DMS79 treated with DMSO at 0.1 percent for 48 hours (cell line): ENCODE results near the gene CAPS.
"Not testable (repeated sequence)": the region's sequence is repeated elsewhere in the genome, so short reads cannot be mapped to it uniquely, and the experiment has no call there.

Experiments used
- DNase-seq: peaks from one replicate; lab custom pipeline; 2025; lab: John Stamatoyannopoulos, UW

CAPS gene

DNA sequence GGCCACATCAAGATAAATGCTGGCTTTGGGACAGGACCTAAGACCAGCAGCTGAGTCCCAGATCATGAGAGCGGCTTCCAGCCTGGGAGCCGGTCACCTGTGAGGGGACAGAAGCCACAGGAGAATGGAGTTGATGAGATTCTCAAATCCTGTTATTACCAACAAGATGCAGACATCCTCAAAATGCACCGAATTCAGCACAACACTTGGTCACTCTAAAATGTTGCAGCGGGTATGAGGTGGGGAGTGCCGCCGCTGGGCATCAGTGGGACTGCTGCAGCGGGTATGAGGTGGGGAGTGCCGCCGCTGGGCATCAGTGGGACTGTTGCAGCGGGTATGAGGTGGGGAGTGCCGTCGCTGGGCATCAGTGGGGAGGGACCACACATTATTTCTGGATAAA is 42.7 kb downstream of the CAPS start:
- no peak for DNase-seq

DNA sequence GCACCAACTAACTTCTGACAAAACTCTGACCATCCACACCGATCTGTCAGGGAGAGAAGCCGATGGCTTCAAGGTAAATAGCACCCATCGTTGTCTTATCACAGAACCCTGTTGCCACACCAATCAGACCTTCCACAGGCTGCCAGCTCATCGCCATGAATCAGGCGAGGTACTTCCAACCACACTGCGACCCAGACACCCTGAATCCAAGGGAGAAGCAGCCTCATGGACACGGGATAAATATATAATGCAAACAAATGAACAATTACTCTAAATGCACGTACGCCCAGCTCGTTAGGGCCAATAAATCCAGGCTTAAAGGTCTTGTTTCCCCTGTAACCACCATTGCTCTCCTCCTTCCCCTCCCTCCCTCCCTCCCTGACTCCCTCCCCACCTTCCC is 43.1 kb downstream of the CAPS start:
- DNase-seq, result no peak

DNA sequence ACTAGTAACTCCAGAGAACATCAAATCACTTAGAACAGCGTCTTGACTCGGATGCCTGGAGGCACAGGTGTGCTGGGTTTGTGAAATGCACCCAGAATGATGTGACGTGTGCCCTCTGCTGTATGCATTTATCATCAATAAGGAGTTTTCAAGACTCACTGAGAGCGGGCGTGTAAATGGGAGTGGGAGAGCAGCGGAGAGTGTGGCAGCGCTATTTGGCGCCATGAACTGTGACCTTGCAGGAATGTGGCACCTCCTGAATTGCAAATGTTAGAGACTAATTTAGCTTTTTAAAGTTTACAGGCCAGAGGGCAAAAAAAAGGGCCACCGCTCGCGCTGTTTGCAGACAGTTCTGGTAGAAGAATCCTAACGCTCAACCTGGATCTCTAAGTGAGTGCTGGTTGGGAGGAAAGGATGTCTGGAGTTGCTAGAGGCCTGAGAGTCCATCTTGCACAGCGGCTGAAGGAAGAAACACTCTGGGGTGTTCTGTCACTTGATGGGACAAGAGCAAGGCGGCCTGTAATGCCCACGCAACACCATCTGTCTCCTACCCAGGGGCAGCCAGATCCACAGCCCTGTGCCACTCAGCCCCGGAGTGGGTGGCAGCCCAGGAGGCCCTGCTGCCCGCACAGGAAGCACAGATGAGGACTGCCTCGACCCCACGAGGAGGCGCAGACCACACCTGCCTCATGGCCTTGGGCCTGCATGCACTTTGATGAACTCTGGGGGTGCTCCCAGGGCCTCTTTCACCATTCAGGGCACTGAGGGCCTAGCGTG is 44.2 kb downstream of the CAPS start:
- no peak for DNase-seq

DNA sequence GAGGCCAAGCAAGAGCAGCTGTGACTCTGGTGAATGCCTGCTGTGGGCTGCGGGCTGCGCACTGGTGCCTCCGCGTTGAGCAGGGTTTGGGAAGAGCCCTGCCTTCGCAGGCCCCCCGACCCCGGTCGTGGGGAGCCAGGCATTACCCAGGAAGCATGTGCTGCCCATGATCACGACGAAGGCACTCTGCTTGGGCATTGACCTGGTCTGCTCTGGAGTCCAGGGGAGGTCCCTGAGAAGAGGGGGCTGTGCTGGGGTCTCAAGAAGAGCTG is 44.7 kb downstream of the CAPS start:
- DNase-seq, result no peak

DNA sequence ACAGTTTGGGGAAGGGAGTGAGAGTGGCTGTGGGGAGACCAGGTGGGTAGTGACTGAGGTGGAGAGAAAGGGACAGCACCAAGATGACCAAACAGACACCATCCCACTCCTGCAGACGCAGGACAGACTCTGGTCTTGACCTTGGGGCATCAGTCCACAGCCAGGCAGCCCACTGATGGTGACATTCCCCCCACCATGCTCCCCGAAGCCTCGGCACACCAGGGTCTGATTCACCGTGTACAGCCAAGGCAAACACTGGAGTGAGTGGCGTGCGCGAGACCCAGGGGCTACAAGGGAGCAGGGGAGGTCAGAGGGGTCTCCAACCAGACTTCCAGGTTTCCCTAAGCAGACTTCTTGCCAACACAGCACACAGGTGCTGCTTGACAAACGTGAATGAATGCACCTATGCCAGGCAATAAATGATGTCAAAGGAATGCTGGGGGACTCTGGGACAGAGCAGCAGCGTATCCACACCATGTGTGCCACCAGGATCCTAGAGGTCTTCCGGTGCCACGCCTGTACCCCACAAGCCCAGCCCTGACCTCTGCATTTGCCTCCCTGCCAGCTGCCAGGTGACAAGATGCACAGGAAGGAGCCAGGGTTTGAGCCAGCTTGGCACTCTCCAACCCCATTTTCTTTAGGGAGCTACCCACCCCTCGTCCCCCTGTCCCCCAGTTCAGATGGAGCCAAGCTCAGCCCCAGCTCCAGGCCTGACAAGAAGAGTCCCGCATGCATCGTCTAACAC is 45.4 kb downstream of the CAPS start:
- DNase-seq, result no peak

DNA sequence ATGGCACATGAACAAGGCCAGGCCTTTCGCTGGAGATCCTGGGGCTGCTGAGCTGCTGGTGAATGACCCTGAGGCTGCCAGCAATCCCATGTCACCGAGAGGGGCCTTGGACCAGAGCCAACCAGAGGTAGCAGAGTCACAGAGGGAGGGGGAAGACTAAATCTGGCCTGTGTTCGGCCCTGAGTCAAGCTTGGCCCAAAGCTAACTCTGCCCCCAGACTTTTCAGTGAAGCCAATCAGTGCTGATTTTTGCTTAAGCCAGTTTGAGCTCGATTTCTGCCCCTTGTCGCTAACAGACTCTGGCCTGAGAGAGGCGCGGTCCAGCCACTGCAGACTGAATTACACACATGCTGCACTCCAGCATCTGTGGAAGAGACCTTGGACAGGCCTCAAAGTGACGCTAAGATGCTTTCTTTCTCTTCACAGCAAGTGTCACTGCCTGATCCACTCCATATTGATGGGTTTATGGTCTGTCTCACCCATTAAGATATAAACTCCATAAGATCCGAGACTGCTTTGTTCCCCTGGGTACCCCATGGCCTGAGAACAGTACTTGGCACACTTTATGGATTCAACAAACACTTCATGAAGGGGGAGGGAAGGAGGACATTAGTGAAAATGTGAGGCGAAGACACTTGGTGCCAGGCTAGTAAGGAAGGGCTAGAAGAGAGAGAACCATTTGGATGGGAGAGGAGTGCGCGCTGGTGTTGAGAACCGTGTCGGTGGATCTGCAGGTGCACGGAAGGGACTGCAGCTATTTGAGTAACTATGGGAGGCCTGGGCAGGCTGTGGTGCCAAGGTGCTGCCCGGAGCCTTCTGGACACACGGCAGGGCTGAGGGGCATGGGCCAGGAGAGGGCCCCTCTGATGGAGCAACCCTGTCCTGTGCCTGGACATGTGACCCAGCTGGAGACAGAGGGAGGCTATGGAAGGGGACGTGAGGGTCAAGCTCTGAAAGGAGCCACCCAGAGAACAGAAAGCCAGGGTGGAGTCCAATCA is 46.2 kb downstream of the CAPS start:
- DNase-seq, result peak; percentile 90

DNA sequence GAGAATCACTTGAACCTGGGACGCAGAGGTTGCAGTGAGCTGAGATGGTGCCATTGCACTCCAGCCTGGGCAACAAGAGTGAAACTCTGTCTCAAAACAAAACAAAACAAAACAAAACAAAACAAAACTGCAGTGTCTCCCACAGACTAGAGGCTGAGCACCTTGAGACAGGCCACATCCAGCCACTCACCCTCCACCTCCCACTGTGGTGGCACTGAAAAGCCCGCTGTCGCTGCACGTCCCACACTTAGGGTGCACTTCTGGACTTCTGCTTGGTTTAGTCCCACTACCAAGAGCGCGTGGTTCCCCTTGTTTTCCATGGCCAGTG is 47.6 kb downstream of the CAPS start:
- DNase-seq, result not testable (repeated sequence)

DNA sequence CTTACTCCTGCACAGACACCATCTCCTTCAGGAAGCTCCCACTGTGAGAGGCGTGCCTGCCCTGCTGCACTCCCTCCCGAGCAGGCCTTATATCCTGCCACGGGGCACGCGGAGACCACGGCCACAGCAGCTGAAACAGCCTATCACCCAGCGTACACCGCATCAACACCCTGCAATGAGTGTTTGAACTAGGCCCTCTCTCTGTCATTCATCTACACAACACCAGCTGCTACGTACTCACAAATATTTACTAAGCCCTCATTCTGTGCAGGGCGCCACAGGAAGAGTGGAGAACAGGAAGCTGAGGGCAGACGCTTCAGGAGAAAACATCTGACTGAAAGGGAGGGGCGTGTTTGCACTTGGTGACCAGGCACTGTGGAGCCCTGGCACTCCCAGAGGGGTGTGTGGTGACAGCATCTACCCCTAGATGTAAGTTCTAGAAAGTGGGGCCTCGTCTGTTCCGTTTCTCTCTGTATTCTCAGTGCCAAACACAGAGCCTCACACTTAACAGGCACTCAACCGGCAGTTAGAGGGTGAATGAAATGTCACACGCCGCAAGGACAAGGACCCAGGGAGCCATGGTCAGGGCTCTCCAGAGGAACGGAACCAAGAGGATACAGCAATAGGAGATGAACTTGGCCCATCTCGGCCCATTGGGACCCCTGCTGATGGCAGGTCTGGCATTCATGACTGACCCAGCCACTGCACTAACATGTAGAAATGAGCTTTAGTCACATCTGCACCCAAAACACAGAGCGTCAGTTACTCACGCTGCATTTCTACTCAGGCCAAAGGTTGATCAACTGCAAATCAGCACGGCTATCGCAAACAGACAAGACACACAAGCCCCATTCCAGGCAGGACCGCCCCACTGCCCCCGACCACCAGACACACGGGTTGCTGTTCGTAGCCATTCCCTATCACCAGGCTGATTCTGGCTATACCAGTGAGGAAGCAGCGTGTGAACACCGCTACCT is 48.2 kb downstream of the CAPS start:
- DNase-seq, result peak; percentile 86

DNA sequence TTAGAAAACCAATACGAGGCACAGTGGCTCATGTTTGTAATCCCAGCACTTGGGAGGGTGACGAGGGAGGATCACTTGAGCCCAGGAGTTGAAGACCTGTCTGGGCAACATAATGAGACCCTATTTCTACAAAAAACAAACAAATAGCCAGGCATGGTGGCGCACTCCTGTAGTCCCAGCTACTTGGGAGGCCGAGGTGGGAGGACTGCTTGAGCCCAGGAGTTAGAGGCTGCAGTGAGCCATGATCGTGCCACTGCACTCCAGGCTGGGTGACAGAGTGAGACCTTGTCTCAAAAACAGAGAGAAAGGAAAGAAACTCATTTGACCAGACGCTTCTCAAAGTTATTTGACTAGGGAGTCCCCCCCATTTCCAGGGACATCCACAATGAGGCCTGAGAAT is 49.2 kb downstream of the CAPS start:
- not testable (repeated sequence) for DNase-seq

DNA sequence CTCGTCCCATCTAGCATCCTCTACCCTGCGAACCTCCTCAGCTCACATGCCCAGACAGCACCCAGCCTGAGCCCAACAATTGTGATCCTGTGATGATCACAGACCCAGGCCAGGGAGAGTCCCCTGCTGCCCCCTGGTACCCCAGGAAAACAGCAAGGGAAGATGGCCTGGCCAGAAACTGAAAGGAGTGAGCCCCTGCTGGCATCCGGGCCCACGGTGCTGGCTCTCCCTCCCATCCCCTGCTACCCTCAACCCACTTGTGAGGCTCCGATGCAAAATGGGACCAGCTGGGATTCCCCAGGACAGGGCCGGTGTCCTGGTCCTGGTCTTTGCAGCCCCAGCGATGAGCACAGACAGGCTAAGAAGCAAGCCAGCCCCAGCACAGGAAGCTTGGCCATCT is 49.8 kb downstream of the CAPS start:
- DNase-seq, result no peak

DNA sequence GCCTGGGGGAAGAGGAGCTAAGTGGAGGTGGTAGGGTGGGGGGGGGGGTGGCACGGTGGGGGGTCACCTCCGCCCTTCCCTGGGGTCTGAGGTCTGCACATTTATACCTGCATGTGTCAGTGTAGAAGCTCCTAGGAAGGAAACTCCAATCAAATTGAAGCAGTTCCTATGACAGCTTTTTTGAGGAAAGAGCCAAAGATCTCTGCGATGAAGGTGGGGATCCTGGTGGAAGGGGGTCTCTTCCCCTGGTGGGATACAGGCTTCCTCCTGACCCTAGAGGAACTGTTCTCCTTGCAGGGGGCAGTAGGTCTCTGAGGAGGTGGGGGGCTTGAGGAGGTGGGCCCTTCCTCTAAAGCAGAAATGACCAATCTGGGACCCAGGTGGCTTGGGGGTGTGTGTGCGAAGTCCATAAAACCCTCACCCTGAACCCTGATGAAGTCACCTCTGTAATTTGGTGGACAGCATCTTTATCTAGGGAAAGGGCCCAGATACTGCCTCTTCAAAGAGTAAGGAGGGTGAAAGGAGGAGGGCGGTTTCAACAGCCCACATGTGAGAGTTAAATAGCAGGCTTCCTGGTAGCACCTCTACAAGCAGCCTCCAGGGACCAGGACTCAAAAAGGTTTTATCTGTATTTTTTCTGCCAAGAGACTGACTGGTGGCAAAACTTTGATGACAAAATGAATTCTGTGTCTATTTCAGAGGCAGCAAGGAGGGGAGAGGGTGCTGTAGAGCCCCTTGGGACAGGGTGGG is 50.9 kb downstream of the CAPS start:
- DNase-seq, result no peak
